Stomach (tissue), 9 donors: Measurements from ENCODE around the gene SFXN2. TPM values are rescaled to one million over a fixed set of nuclear protein-coding genes. Genes with fewer than 3 reads are reported as not detected.
A peak's percentile ranks its signal among the peaks of the same experiment; 100 is the strongest.

Source experiments
- DNase-seq, 2 donors: peaks; one replicate each; pipeline versions ENCODE4 v3.0.0 to v3.0.0-alpha.2; 2013 to 2019
- H3K27ac ChIP-seq, 5 donors: fragments of 200-600 bp in 4 of 5; sonication (generic) in 4 of 5; one replicate each; pipeline ENCODE4 v1.5.1; 2013 to 2019; ENCODE audit warnings: mild to moderate bottlenecking in 1 of 5, moderate library complexity in 1 of 5
- H3K27me3 ChIP-seq, 3 donors: fragments of 200-600 bp; sonication (generic); one replicate each; pipeline ENCODE4 v1.5.1; 2017 to 2019; ENCODE audit warnings: mixed run types in 1 of 3
- H3K36me3 ChIP-seq, 4 donors: fragments of 200-600 bp; sonication (generic); 1 replicate in 3 of 4; 2 replicates in 1 of 4; pipeline ENCODE4 v1.5.1; 2016 to 2019
- H3K4me1 ChIP-seq, 4 donors: fragments of 200-600 bp; sonication (generic); one replicate each; pipeline ENCODE4 v1.5.1; 2016 to 2019
- H3K4me3 ChIP-seq, 4 donors: fragments of 200-600 bp; sonication (generic) in 3 of 4; one replicate each; pipeline ENCODE4 v1.5.1; 2016 to 2019; ENCODE audit warnings: mild to moderate bottlenecking in 1 of 4
- H3K9me3 ChIP-seq, 4 donors: fragments of 200-600 bp; sonication (generic); one replicate each; pipeline ENCODE4 v1.5.1; 2016 to 2019
- CTCF ChIP-seq, 7 experiments: fragments of 450-650 bp in 4 of 7; fragments of 200-600 bp in 3 of 7; sonication (generic) in 3 of 7; IDR thresholded peaks; one replicate each; pipeline ENCODE4 v1.5.1; 2016 to 2019; ENCODE audit warnings: antibody characterized with exemption in 7 of 7, control low read depth in 2 of 7, mild to moderate bottlenecking in 1 of 7
- EP300 ChIP-seq: sonication (generic); formaldehyde crosslinking; IDR thresholded peaks from one replicate; pipeline ENCODE4 v1.6.1; 2017; ENCODE audit warnings: antibody characterized with exemption
- POLR2A ChIP-seq, 4 donors: fragments of 450-650 bp; IDR thresholded peaks; one replicate each; pipeline ENCODE4 v1.6.1; 2016; ENCODE audit warnings: antibody characterized with exemption in 4 of 4, control low read depth in 2 of 4, mild to moderate bottlenecking in 1 of 4, moderate library complexity in 1 of 4
- POLR2AphosphoS5 ChIP-seq, 3 donors: sonication (generic); formaldehyde crosslinking; IDR thresholded peaks; one replicate each; pipeline ENCODE4 v1.6.1; 2016; ENCODE audit warnings: antibody characterized with exemption in 3 of 3
- WGBS, 5 donors: extraction: QIAGEN DNeasy Blood & Tissue Kit in 3 of 5; methylation state at CpG; one replicate each; pipeline versions ENCODE4 v1.1.5 to v1.1.7; 2013 to 2018; 5-methylcytosine and 5-hydroxymethylcytosine counted together
- intact Hi-C: fragments of 100-400 bp; cut with DNase I; formaldehyde crosslinking; loops from one replicate; pipeline ENCODE4 v1.15.1; 2023; ENCODE audit warnings: low total_unique reads
- polyA plus RNA-seq, 3 donors: library from polyadenylated mRNA; stranded (reverse); fragments of 200-250 nt; gene quantifications; one replicate each; pipeline ENCODE4 v1.2.3, GENCODE V29; 2013
- total RNA-seq, 5 donors: library from RNA; depleted of rRNA; stranded (reverse); fragments of >200 nt; gene quantifications; one replicate each; pipeline versions ENCODE4 v1.1.0 to v1.2.3, GENCODE V29; 2014 to 2016
- donor health status: healthy with polysubstance abuse.
- donor health status: Bipolar disorder and iron deficiency.
- donor health status: healthy.

SFXN2 gene
- total and polyA plus RNA-seq, 8 donors: 4.7 to 267 (median 11.0) TPM

GRCh38 chr10:102781090-102781920, 66.9 kb downstream of the SFXN2 start:
- TF ChIP-seq EP300: no peak
- no peak for TF ChIP-seq POLR2A (IDR thresholded peaks at IDR 0.05)
- no peak for TF ChIP-seq POLR2AphosphoS5 (IDR thresholded peaks at IDR 0.05)
- no peak for TF ChIP-seq CTCF (IDR thresholded peaks at IDR 0.05)
- DNase-seq: peak in 1 of 2 donors; percentile 30
- intact Hi-C loops: no loop called here
- Histone ChIP-seq H3K4me3 (no peak overlapping the region), H3K36me3 (no peaks in the 10 kb centered on the region), H3K27me3 (no peaks in the 10 kb centered on the region), H3K27ac (peak overlapping the region; percentile 60 to 92 (median 89)), H3K9me3 (no peaks in the 10 kb centered on the region), H3K4me1 (peaks cover 79 to 98% (median 89%) of the 10 kb centered on the region in 4 donors)
- WGBS, 5 donors: 36 to 58% (median 49%) methylated on average over 5 to 8 of the region's 8 CpGs

GRCh38 chr10:102781921-102782557, 67.6 kb downstream of the SFXN2 start:
- Histone ChIP-seq H3K9me3 (no peaks in the 10 kb centered on the region), H3K4me3 (peak overlapping the region in 1 of 4 donors; percentile 9), H3K36me3 (no peaks in the 10 kb centered on the region), H3K4me1 (peaks cover 76 to 98% (median 88%) of the 10 kb centered on the region in 4 donors), H3K27ac (peak overlapping the region; percentile 72 to 92 (median 89)), H3K27me3 (no peaks in the 10 kb centered on the region)
- WGBS, 5 donors: 62 to 71% (median 67%) methylated on average over 6 of the region's 6 CpGs
- intact Hi-C loops: no loop called here
- no peak for DNase-seq
- peak in 1 of 3 donors; percentile 14 for TF ChIP-seq POLR2AphosphoS5 (IDR thresholded peaks at IDR 0.05)
- no peak for TF ChIP-seq POLR2A (IDR thresholded peaks at IDR 0.05)
- TF ChIP-seq CTCF (IDR thresholded peaks at IDR 0.05): no peak
- TF ChIP-seq EP300: no peak

- no peaks in the 10 kb centered on the region for H3K36me3 ChIP-seq
- DNase-seq: peak; percentile 61 to 73
- intact Hi-C loops: no loop called here
- peak; percentile 45 for TF ChIP-seq EP300
- no peak for TF ChIP-seq POLR2A (IDR thresholded peaks at IDR 0.05)
- peak; percentile 37 to 82 (median 56) for TF ChIP-seq POLR2AphosphoS5 (IDR thresholded peaks at IDR 0.05)
- no peak for TF ChIP-seq CTCF (IDR thresholded peaks at IDR 0.05)
- H3K27me3 ChIP-seq: no peaks in the 10 kb centered on the region
- no peaks in the 10 kb centered on the region for H3K9me3 ChIP-seq
- 33 to 51% (median 39%) methylated on average over 13 to 18 of the region's 18 CpGs for WGBS, 5 donors
- H3K27ac ChIP-seq: peak overlapping the region; percentile 72 to 92 (median 89)
- H3K4me1 ChIP-seq: peaks cover 68 to 97% (median 82%) of the 10 kb centered on the region in 4 donors
- peak overlapping the region in 2 of 4 donors; percentile 9 to 10 for H3K4me3 ChIP-seq
Observed at GRCh38 chr10:102782673-102783551, 68.5 kb downstream of the SFXN2 start.

GRCh38 chr10:102783568-102783967, 69.1 kb downstream of the SFXN2 start:
- peaks cover 68 to 97% (median 80%) of the 10 kb centered on the region in 4 donors for H3K4me1 ChIP-seq

More at GRCh38 chr10:102783568-102783967, 69.1 kb downstream of the SFXN2 start:
- intact Hi-C loops: no loop called here
- no peak for DNase-seq
- peak overlapping the region; percentile 72 to 92 (median 89) for H3K27ac ChIP-seq
- TF ChIP-seq CTCF (IDR thresholded peaks at IDR 0.05) (no peak), EP300 (no peak), POLR2AphosphoS5 (IDR thresholded peaks at IDR 0.05) (no peak), POLR2A (IDR thresholded peaks at IDR 0.05) (no peak)
- H3K9me3 ChIP-seq: no peaks in the 10 kb centered on the region
- H3K27me3 ChIP-seq: no peaks in the 10 kb centered on the region
- H3K36me3 ChIP-seq: no peaks in the 10 kb centered on the region
- 29 to 67% (median 52%) methylated on average over 1 of the region's 1 CpG for WGBS, 5 donors
- peak overlapping the region in 1 of 4 donors; percentile 10 for H3K4me3 ChIP-seq
